Nephron progenitor cell (in vitro differentiated cells): ENCODE measurements around the gene POLRMT.

Experiments
- DNase-seq: peaks from one replicate; pipeline ENCODE4 v3.0.0; 2021
- H3K27ac Mint-ChIP-seq: 2 replicates; pipeline ENCODE4 v1.8.0; 2021; ENCODE audit warnings: mild to moderate bottlenecking, moderate library complexity, mixed read lengths
- H3K27me3 Mint-ChIP-seq: 2 replicates; pipeline ENCODE4 v1.8.0; 2021; ENCODE audit warnings: mild to moderate bottlenecking, low read depth, mixed read lengths; ENCODE audit not compliant: poor library complexity
- H3K36me3 Mint-ChIP-seq: 2 replicates; pipeline ENCODE4 v1.8.0; 2021; ENCODE audit warnings: low read depth, mixed read lengths
- H3K4me1 Mint-ChIP-seq: 2 replicates; pipeline ENCODE4 v1.8.0; 2021; ENCODE audit warnings: mixed read lengths
- H3K4me3 Mint-ChIP-seq: 2 replicates; pipeline ENCODE4 v1.8.0; 2021; ENCODE audit warnings: mild to moderate bottlenecking, moderate library complexity, mixed read lengths
- H3K9me3 Mint-ChIP-seq: 2 replicates; pipeline ENCODE4 v1.8.0; 2021; ENCODE audit warnings: mild to moderate bottlenecking, moderate library complexity, mixed read lengths
- CTCF ChIP-seq: fragments of 200-600 bp; sonication (generic); IDR thresholded peaks from 2 replicates; pipeline ENCODE4 v1.5.0; 2021; ENCODE audit warnings: antibody characterized with exemption

The POLRMT gene

GRCh38 chr19:577439-578392 is 55.6 kb downstream of the POLRMT start:
- Mint-ChIP-seq H3K9me3 (no peaks in the 10 kb centered on the region), H3K36me3 (no peaks in the 10 kb centered on the region), H3K27me3 (peaks cover 3% of the 10 kb centered on the region), H3K4me1 (peaks cover 46% of the 10 kb centered on the region), H3K27ac (no peak overlapping the region), H3K4me3 (no peak overlapping the region)
- DNase-seq, result no peak
- TF ChIP-seq CTCF, result no peak

DNA sequence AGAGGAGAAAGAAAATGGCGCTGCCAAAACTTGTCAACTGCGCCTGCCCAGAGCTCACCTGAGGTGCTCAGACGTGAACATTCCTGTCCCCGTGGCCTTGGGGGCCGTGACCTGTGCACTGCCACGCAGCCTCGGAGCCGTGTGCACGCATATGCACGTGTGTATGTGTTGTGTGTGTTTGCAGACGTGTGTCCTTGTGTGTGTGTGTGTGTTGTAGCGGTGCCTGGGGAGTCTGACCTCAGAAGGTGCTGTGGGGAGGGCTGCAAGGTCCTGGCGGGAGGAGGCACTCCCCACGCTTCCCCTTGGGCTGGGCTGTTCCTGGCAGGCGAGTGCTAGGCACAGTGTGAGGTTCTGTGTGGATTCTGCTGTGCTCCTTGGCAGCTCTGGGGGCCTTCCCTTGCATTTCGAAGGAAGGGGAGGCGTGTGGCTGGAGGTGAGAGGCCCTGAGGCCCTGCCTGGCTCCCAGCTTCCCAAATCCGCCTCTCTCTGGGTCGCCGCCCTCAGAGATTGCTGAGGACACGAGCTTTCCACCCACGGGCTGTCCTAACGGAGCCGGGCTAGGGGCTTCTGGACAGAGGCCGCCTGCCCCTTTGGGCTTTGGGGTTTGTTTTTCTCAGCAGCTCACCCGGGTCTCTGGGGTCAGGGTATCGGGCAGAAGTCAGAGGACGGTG is 56.4 kb downstream of the POLRMT start:
- H3K36me3 Mint-ChIP-seq, result no peaks in the 10 kb centered on the region

DNA sequence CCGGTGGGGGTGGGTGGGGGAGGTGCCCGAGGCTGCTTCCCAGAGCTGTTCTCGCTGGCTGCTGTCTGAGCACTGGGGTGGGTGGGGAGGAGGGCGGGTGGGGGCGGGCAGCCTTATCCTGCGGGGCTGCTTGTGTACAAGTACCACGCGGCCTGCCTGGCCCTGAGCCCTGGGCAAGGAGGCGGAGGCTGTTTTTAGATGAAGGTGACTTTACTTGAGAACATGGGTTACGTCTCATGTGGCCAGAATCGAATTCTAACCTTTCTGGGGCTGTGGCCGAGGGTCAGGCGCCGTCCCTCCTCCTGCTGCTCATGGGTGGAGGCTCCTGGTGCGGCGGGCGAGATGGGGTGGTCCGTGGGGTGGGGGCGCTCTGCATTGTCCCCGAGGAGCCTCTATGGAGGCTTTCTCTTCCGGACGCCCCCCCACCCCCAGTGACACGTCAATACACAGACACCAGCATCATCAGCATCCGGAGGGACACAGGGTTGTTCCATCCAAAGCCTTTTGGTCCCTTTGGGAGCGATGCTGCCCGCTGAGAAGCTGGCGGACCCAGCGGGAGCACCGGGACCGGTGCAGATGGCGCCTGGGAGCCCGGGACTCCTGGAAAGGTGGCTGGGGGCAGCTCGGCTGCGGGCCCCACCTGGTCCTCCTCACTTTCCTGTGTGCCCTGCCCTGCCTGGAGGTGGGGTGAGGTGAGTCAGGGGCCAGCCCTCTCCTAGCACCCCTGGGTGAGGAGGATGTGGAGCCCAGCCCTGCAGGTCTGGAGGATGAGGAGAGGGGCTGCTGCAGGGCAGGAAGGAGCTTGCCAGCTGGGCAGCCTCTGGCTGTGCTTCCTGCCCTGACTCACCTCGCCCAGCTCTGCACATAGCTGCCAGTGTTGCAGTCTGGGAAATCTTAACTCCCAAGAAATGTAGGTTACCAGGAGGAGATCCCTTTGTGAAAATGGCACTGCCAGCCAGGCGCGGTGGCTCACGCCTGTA is 57.5 kb downstream of the POLRMT start:
- Mint-ChIP-seq H3K9me3 (peaks cover 7% of the 10 kb centered on the region), H3K27me3 (peaks cover 3% of the 10 kb centered on the region), H3K27ac (no peak overlapping the region), H3K4me3 (peak overlapping the region; percentile 92), H3K4me1 (peaks cover 58% of the 10 kb centered on the region), H3K36me3 (peaks cover 5% of the 10 kb centered on the region)
- TF ChIP-seq CTCF, result no peak
- no peak for DNase-seq

More for the DNA sequence above, 56.4 kb downstream of the POLRMT start:
- peaks cover 3% of the 10 kb centered on the region for H3K27me3 Mint-ChIP-seq
- TF ChIP-seq CTCF, result no peak
- H3K9me3 Mint-ChIP-seq, result no peaks in the 10 kb centered on the region
- DNase-seq, result no peak
- H3K27ac Mint-ChIP-seq, result no peak overlapping the region
- no peak overlapping the region for H3K4me3 Mint-ChIP-seq
- H3K4me1 Mint-ChIP-seq, result peaks cover 49% of the 10 kb centered on the region

- Mint-ChIP-seq H3K27ac (peak overlapping the region; percentile 91), H3K4me1 (peaks cover 60% of the 10 kb centered on the region), H3K9me3 (peaks cover 8% of the 10 kb centered on the region), H3K4me3 (peak overlapping the region; percentile 92), H3K27me3 (peaks cover 5% of the 10 kb centered on the region), H3K36me3 (peaks cover 5% of the 10 kb centered on the region)
- peak; percentile 37 for DNase-seq
- no peak for TF ChIP-seq CTCF
These were observed 58.4 kb downstream of the POLRMT start for GRCh38 chr19:574658-575526.

GRCh38 chr19:573519-573825 is 59.9 kb downstream of the POLRMT start:
- Mint-ChIP-seq H3K4me1 (peaks cover 62% of the 10 kb centered on the region), H3K4me3 (peak overlapping the region; percentile 92), H3K27me3 (peaks cover 7% of the 10 kb centered on the region), H3K27ac (peak overlapping the region; percentile 87), H3K9me3 (peaks cover 15% of the 10 kb centered on the region), H3K36me3 (peaks cover 12% of the 10 kb centered on the region)
- DNase-seq, result no peak
- no peak for TF ChIP-seq CTCF
